Activated CD8-positive, alpha-beta T cell treated with anti-CD3 and anti-CD28 coated beads, Interleukin-2, amount 10 ng/mL, durations not matched to agents 7 days and 5 days (primary cell): Measurements from ENCODE around the gene AATK. TPM values are rescaled to one million over a fixed set of nuclear protein-coding genes. Genes with fewer than 3 reads are reported as not detected.
"Not testable (repeated sequence)": the region's sequence is repeated elsewhere in the genome, so short reads cannot be mapped to it uniquely, and the experiment has no call there.

ENCODE experiments used
- ATAC-seq: fragments of 150-1000 bp; cut with Tn5 transposase; one replicate; pipeline ENCODE4 v1.10.0; 2021; ENCODE audit warnings: moderate library complexity
- CTCF ChIA-PET: fragments of 350-600 bp; sonication (Branson Sonifier 250); formaldehyde crosslinking; loops from one replicate; lab custom pipeline; 2021; ENCODE audit warnings: antibody characterized with exemption; lab: Charles Lee
- POLR2A ChIA-PET: fragments of 350-600 bp; sonication (Branson Sonifier 250); formaldehyde crosslinking; loops from one replicate; lab custom pipeline; 2021; ENCODE audit warnings: antibody characterized with exemption; lab: Charles Lee
- DNase-seq: peaks from one replicate; pipeline ENCODE4 v3.0.0-alpha.2; 2020
- H3K27ac Mint-ChIP-seq: one replicate; pipeline ENCODE4 v1.8.0; 2021; ENCODE audit warnings: mild to moderate bottlenecking, mixed read lengths
- H3K27me3 Mint-ChIP-seq: one replicate; pipeline ENCODE4 v1.8.0; 2021; ENCODE audit warnings: low read depth, mixed read lengths
- H3K36me3 Mint-ChIP-seq: one replicate; pipeline ENCODE4 v1.8.0; 2021; ENCODE audit warnings: low read depth, mixed read lengths
- H3K4me1 Mint-ChIP-seq: one replicate; pipeline ENCODE4 v1.8.0; 2021; ENCODE audit warnings: low read depth, mixed read lengths
- H3K4me3 Mint-ChIP-seq: one replicate; pipeline ENCODE4 v1.8.0; 2021; ENCODE audit warnings: mild to moderate bottlenecking, mixed read lengths
- H3K9me3 Mint-ChIP-seq: one replicate; pipeline ENCODE4 v1.8.0; 2022; ENCODE audit warnings: mixed read lengths; ENCODE audit not compliant: insufficient read depth
- total RNA-seq, 2 experiments: library from RNA; stranded (reverse); gene quantifications; one replicate each; pipeline ENCODE4 v1.2.3, GENCODE V29; 2021

Gene AATK
- total RNA-seq, 2 experiments from 2014 or later = 0.71 to 1.1 TPM

DNA sequence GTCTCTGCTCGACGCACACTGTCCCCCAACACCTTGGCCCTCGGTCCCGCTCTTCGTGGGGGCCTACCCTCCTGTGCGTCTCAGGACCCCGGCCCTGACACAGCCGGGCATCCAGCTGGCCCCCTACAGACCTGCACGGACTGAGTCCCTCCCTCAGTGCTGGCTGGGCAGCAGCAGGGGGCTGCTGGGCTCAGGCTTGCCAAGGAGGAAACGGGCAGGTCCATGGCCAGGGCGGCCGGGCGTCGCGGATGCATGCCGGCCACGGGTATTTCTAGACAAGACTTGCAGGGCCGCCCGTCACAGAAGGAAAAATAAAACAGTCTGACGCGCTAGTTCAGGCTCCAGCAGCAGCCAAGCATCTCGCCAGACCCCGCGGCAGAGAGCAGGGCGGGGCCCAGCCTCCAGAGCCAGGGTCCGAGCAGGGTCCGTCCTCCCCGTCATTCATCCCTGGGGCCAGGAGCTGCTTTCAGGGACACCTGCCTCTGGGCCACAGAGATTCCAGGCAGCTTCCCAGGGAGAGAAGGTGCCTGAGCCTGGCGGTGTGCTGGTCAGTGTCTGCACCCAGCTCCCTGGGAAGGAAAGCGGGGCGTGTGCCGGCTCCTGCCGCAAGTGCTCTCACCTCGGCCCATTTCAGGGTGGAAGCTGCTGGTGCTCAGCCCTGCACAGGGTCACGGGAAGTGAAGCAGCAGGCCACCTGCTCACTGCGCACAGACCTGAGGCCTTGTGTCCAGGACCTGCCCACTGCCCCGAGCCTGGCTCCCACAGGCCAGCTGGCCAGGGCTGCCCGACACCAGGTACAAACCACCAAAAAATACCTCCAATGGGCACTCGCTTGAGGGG is 8.0 kb downstream of the AATK start:
- Mint-ChIP-seq H3K27me3 (no peaks in the 10 kb centered on the region), H3K4me3 (no peak overlapping the region), H3K9me3 (no peaks in the 10 kb centered on the region), H3K27ac (no peak overlapping the region), H3K4me1 (peaks cover 5% of the 10 kb centered on the region), H3K36me3 (no peaks in the 10 kb centered on the region)
- DNase-seq (no peak), ATAC-seq (no peak)
- CTCF ChIA-PET = no interaction called here
- POLR2A ChIA-PET = no interaction called here

DNA sequence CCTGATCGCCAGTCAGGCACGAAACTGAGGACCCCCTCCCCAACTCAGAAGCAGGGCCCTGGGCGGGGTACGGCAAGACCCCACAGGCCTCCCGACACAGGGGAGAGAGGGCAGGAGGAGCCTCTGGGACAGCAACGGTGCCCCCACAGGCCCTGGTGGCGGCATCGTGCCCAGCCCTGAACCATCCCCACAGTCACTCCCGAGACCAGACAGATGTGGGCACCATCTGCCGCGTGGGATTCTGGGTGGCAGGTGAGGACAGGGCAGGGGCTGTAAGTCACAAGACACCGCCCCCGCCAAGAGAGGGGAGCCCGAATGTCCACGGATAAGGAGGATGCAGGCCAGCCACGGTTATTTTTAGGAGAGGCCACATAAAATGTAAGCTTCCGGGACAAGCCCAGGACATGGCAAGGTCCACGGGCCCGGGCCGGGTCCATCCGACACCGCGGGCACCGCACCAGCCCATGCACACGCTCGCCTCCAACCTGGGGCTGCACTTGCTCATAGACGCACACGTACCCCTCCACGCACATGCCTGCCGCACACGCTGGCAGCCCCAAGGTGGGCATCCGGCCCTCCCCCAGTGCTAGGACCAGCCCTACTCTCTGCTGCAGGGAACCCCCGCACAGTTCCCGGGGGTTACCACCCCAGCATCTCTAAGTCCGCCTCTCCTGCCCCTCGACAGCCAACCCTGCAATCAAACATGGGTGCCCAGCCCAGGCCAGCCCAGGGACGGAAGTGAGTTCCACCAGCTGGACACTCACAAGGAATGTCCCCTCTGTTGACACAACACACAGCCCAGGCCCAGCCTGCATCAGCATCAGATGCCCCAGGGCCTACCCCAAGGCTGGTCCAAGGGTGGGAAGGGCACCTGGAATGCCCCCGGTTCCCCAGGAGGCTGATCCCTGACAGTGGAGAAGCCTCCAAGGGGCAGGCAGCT is 8.9 kb downstream of the AATK start:
- no peaks in the 10 kb centered on the region for H3K36me3 Mint-ChIP-seq
- ATAC-seq = no peak

DNA sequence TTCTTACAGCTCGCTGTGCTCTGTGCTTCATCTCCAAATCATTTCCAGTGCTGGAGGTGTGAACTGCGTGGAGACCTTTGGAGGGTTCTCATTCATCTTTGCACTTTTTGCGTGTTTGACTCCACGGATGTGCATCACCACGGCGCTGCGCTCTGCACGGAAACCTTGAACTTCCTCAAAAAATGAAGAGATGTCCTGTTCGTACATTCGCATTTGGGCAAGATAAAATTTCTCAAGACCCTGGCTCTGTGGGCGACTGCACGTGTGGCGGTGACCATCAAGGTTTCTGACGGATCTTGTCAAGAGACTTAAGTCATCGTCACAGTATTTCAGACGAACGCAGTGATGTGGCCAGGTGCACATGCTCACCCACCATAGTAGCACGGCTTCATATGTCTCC is 11.1 kb downstream of the AATK start:
- no peaks in the 10 kb centered on the region for H3K9me3 Mint-ChIP-seq
- POLR2A ChIA-PET = no interaction called here
- no peak for DNase-seq

More for the DNA sequence above, 8.9 kb downstream of the AATK start:
- DNase-seq = no peak
- no peaks in the 10 kb centered on the region for H3K27me3 Mint-ChIP-seq
- H3K9me3 Mint-ChIP-seq = no peaks in the 10 kb centered on the region
- peaks cover 5% of the 10 kb centered on the region for H3K4me1 Mint-ChIP-seq
- H3K4me3 Mint-ChIP-seq = no peak overlapping the region
- ChIA-PET CTCF (no interaction called here), POLR2A (no interaction called here)
- no peak overlapping the region for H3K27ac Mint-ChIP-seq

DNA sequence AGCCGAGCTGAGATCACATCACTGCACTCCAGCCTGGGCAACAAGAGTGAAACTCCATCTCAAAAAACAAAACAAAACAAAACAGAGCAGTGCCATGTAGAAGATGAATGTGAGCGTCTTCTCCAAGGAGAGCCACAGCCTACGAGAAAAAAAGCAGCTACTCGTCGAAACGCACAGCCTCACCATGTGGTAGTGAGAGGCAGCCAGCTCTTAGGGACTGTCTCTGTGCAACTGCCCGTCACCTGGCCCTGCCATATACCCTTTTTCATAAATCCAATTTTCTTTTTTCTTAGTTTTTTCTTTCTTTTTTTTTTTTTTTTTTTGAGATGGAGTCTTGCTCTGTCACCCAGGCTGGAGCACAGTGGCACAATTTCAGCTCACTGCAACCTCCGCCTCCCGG is 12.0 kb downstream of the AATK start:
- H3K9me3 Mint-ChIP-seq, H3K27ac Mint-ChIP-seq, H3K4me1 Mint-ChIP-seq, H3K4me3 Mint-ChIP-seq, POLR2A ChIA-PET, H3K27me3 Mint-ChIP-seq, ATAC-seq, CTCF ChIA-PET, H3K36me3 Mint-ChIP-seq, DNase-seq: not testable (repeated sequence)

More for the DNA sequence above, 11.1 kb downstream of the AATK start:
- Mint-ChIP-seq H3K4me3 (no peak overlapping the region), H3K27me3 (no peaks in the 10 kb centered on the region), H3K27ac (no peak overlapping the region), H3K36me3 (no peaks in the 10 kb centered on the region), H3K4me1 (peaks cover 1% of the 10 kb centered on the region)
- ATAC-seq = no peak
- CTCF ChIA-PET = no interaction called here

DNA sequence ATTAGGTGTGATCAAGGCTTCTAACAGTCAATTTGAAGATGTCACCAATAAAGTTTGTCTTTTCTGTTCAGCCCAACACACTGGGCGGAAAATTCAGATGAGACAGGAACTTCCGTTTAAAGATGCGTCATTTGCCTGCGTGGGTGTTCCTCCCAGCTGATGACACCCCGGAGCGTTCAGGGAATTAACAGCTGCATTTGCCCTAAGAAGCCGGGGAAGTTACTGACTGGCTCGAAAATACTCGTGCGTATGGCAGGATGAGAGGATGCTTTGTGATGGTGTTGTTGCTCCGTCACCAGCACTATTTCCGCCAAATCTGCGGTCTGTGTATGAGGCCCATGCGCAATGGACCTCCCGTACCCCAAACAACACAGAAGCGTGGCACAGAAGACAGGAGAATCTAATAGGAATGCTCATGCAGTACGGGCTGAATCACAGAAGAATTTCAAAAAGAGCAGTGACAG is 12.6 kb downstream of the AATK start:
- H3K4me3 Mint-ChIP-seq = no peak overlapping the region
- DNase-seq = no peak
- H3K27me3 Mint-ChIP-seq = no peaks in the 10 kb centered on the region
- no peaks in the 10 kb centered on the region for H3K36me3 Mint-ChIP-seq
- H3K9me3 Mint-ChIP-seq = no peaks in the 10 kb centered on the region
- H3K4me1 Mint-ChIP-seq = no peaks in the 10 kb centered on the region
- POLR2A ChIA-PET = no interaction called here
- ATAC-seq = no peak
- no peak overlapping the region for H3K27ac Mint-ChIP-seq
- CTCF ChIA-PET = no interaction called here

DNA sequence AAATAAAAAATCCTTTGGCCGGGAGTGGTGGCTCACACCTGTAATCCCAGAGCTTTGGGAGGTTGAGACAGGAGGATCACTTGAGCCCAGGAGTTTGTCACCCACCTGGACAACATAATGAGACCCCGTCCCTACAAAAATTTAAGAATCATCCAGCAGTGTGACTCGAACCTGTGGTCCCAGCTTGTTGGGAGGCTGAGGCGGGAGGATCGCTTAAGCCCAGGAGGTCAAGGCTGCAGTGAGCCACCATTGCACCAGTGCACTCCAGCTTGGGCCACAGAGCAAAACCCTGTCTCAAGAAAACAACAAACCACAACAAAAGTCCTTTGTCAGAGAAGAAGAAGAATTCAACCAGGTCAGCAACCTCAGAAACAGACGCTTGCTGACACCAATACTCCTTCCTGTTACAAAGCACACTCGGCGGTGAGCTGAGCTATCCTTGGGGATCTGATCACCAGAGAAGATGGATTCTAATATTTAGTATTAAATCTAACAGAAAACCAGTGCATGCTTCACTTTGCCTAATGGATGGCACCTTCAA is 13.7 kb downstream of the AATK start:
- CTCF ChIA-PET = no interaction called here
- no peak for ATAC-seq
- DNase-seq = no peak
- Mint-ChIP-seq H3K4me1 (no peaks in the 10 kb centered on the region), H3K36me3 (no peaks in the 10 kb centered on the region), H3K27ac (no peak overlapping the region), H3K4me3 (no peak overlapping the region), H3K9me3 (no peaks in the 10 kb centered on the region), H3K27me3 (no peaks in the 10 kb centered on the region)
- POLR2A ChIA-PET = interaction anchor here (0.6 kb wide), 1 partner anchor 41 kb away, joined by 3 read pairs; no protein-coding TSS in a partner anchor

DNA sequence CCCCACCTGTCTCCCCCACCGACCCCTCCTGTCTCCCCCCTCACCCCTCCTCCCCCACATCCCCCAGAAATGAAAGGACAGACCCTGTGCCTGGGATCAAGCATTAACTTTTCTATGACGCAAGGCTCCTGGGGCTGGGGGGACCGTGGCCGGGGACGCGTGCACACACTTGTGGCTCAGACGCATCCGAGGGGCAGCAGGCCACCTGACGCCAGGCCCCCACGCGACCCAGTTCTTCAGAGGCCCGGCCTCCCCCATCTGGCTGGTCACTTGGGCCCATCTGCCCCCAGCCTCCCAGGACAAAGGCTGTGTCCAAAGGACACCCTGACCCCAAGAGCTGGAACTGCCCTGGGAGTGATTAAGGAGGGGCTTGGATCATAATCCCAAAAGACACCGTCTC is 14.7 kb downstream of the AATK start:
- CTCF ChIA-PET = interaction anchor here (1.0 kb wide), 1 partner anchor 17 kb away, joined by 3 read pairs; no protein-coding TSS in a partner anchor
- H3K27me3 Mint-ChIP-seq = no peaks in the 10 kb centered on the region
- H3K36me3 Mint-ChIP-seq = no peaks in the 10 kb centered on the region
- no peak overlapping the region for H3K4me3 Mint-ChIP-seq
- H3K9me3 Mint-ChIP-seq = no peaks in the 10 kb centered on the region
- no peaks in the 10 kb centered on the region for H3K4me1 Mint-ChIP-seq
- DNase-seq (no peak), ATAC-seq (no peak)
- POLR2A ChIA-PET = no interaction called here
- H3K27ac Mint-ChIP-seq = no peak overlapping the region

DNA sequence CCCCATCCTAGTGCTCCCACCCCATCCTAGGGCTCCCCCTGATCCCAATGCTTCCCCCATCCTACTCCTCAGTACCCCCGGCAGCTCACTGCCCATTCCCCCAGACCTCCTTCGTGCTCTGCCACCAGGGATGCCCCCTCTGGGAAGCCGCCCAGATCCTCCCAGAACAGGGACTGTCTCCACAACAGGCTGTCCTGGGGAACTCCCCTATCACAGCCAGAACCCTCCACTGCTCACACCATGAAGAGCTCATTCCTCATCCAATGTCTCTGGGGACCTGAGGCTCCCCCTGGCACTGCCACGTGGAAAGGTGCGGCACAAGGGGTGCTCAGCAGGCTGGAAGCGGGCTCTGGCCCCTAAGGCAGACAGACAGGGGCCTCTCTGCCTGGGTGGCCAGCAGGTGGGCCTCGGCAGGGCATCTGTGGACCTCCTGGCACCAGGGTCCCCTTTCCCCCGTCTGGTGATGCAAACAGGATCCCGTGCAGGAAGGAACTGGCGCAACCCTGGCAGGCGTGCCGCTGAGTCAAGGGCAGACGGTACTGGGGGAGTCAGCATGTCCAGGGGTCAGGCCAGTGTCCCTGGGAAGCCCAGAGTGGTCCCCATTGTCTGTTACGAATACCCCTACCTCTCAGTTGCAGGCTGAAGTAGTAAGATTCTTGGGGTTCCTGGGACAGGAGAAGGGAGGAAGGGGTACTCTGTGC is 15.5 kb downstream of the AATK start:
- ATAC-seq (no peak), DNase-seq (no peak)
- Mint-ChIP-seq H3K27me3 (no peaks in the 10 kb centered on the region), H3K4me1 (no peaks in the 10 kb centered on the region), H3K36me3 (no peaks in the 10 kb centered on the region), H3K9me3 (no peaks in the 10 kb centered on the region), H3K4me3 (no peak overlapping the region), H3K27ac (no peak overlapping the region)
- POLR2A ChIA-PET = interaction anchor here (0.7 kb wide), 1 partner anchor 15 kb away, joined by 3 read pairs; the partner anchor contains the start of gene PVALEF
- CTCF ChIA-PET = no interaction called here

DNA sequence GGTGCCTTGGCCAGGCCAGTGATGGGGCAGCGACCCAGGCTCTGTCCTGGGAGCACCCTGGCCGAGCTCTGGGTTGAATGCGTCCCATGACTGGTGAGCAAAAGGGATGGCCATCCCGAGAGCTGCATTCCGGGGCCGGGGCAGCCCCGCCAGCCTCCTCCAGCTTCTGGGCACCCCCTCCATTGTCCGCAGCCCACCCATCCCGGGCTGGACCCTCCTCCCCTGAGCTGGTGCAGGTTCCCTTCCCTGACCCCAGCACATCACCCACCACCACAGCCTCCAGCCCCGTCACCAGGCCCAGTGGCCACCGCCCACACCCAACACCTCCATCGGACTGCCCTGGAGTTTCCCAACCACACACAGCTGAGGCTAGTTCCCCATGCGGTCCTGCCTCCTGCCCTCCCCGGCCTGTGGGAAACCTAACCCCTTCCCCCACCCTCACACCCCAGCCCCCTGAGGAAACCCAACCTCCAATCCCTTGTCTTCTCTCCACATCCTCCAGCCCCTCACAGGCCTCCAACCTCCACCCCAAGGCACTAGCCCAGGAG is 17.0 kb downstream of the AATK start:
- ChIA-PET CTCF (no interaction called here), POLR2A (no interaction called here)
- H3K9me3 Mint-ChIP-seq = no peaks in the 10 kb centered on the region

DNA sequence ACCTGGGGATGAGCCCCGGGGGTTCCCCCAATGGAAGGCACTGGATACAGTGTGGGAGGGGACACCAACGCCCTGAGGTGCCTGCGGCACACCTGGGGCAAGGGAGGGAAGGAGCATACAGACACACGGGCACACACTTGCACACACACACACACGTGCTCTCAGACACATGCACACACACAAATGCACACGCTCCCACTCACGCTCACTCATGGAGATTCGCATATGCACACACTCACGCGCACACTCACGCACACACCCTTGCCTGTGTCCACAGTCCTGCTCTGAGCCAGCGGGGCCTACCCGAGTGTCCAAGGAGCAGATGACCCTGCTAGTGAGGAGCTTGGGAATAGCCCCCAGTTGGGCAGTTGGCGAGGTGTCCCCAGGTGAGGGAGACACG is 17.4 kb downstream of the AATK start:
- Mint-ChIP-seq H3K27ac (no peak overlapping the region), H3K36me3 (no peaks in the 10 kb centered on the region), H3K9me3 (no peaks in the 10 kb centered on the region), H3K27me3 (no peaks in the 10 kb centered on the region), H3K4me1 (no peaks in the 10 kb centered on the region), H3K4me3 (no peak overlapping the region)
- ChIA-PET CTCF (no interaction called here), POLR2A (no interaction called here)
- ATAC-seq (no peak), DNase-seq (no peak)

More for the DNA sequence above, 17.0 kb downstream of the AATK start:
- H3K27me3 Mint-ChIP-seq = no peaks in the 10 kb centered on the region
- no peak overlapping the region for H3K4me3 Mint-ChIP-seq
- ATAC-seq = no peak
- H3K4me1 Mint-ChIP-seq = no peaks in the 10 kb centered on the region
- no peak for DNase-seq
- no peak overlapping the region for H3K27ac Mint-ChIP-seq
- no peaks in the 10 kb centered on the region for H3K36me3 Mint-ChIP-seq

DNA sequence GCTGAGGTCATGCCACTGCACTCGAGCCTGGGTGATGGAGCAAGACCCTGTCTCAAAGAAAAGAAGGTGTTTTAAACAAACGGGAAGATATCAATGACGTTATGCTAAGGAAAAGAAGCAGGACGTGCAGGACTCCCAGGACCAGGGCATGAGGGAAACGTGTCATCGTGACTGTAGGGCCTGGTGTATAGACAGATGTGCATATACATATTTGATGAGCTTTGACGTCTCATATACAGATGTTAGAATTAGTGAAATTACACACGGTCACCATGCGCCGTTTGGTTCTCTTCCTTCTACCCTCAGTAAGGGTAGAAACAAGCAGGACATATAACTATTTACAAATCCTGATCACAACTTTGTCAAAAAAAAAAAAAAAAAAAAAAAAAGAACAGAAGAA is 18.3 kb downstream of the AATK start:
- H3K36me3 Mint-ChIP-seq = no peaks in the 10 kb centered on the region
- no peaks in the 10 kb centered on the region for H3K9me3 Mint-ChIP-seq
- H3K4me3 Mint-ChIP-seq = no peak overlapping the region
- CTCF ChIA-PET = no interaction called here
- no peak for DNase-seq
- H3K4me1 Mint-ChIP-seq = no peaks in the 10 kb centered on the region
- H3K27ac Mint-ChIP-seq = no peak overlapping the region
- no peaks in the 10 kb centered on the region for H3K27me3 Mint-ChIP-seq
- ATAC-seq = no peak
- POLR2A ChIA-PET = interaction anchor here (0.8 kb wide), 1 partner anchor 93 kb away, joined by 3 read pairs; no protein-coding TSS in a partner anchor
